OCI-LY1 (cell line): ENCODE data around the gene SGCB.

Experiments used
- EZH2 ChIP-seq: fragments of 200-600 bp; sonication (generic), shearing (Covaris generic); IDR thresholded peaks from 2 replicates; pipeline ENCODE4 v1.8.0; 2017; ENCODE audit warnings: borderline replicate concordance, mixed run types, mild to moderate bottlenecking, antibody characterized with exemption, low read length, moderate library complexity, mixed read lengths
- TF ChIP-seq, protein P1 (sequence below): fragments of 200-600 bp; sonication (generic), shearing (Covaris generic); IDR thresholded peaks from 2 replicates; pipeline ENCODE4 v1.5.1; 2017; ENCODE audit warnings: mild to moderate bottlenecking, antibody characterized with exemption, low read length, moderate library complexity, mixed read lengths

DNA sequence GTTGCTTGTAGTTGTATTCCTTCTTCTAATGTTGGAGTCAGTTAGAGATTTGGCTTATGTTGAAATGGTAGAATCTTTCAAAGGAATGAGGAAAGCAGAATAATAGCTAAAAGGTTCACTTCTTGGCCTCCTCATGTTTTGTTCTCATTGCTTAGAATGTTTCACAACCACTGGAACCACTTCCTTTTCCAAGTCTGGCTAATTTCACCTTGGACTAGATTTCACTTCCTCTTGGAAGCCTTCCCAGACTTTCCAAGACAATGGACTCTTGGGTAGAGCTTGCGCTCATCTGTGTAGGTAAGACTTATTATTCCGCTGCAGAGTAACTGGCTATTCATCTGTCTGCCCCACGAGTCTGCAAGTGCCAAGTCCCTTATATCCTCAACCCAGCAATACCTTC is 21.3 kb upstream of the SGCB start:
- TF ChIP-seq, protein P1, sequence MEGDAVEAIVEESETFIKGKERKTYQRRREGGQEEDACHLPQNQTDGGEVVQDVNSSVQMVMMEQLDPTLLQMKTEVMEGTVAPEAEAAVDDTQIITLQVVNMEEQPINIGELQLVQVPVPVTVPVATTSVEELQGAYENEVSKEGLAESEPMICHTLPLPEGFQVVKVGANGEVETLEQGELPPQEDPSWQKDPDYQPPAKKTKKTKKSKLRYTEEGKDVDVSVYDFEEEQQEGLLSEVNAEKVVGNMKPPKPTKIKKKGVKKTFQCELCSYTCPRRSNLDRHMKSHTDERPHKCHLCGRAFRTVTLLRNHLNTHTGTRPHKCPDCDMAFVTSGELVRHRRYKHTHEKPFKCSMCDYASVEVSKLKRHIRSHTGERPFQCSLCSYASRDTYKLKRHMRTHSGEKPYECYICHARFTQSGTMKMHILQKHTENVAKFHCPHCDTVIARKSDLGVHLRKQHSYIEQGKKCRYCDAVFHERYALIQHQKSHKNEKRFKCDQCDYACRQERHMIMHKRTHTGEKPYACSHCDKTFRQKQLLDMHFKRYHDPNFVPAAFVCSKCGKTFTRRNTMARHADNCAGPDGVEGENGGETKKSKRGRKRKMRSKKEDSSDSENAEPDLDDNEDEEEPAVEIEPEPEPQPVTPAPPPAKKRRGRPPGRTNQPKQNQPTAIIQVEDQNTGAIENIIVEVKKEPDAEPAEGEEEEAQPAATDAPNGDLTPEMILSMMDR: no peak
- TF ChIP-seq EZH2: no peak
